CD14-positive monocyte (primary cell): ENCODE measurements around the gene KRTAP9-4. TPM values are rescaled to one million over a fixed set of nuclear protein-coding genes. Genes with fewer than 3 reads are reported as not detected.
"Not testable (repeated sequence)": the region's sequence is repeated elsewhere in the genome, so short reads cannot be mapped to it uniquely, and the experiment has no call there.

Experiments
- DNase-seq, 3 donors: peaks; one replicate each; pipeline ENCODE4 v3.0.0-alpha.2; 2011 to 2022
- H2AFZ ChIP-seq: 2 replicates; pipeline ENCODE4 v1.6.0; 2012; ENCODE audit warnings: mild to moderate bottlenecking, low read depth, low read length, inconsistent platforms; ENCODE audit not compliant: insufficient read depth, poor library complexity, severe bottlenecking
- H3K27ac ChIP-seq, 2 donors: 1 replicate in 1 of 2; 2 replicates in 1 of 2; pipeline ENCODE4 v1.5.1; 2012 to 2013; ENCODE audit warnings: low read length in 2 of 2, control low read depth in 1 of 2, inconsistent platforms in 1 of 2, low read depth in 1 of 2, mild to moderate bottlenecking in 1 of 2
- H3K27me3 ChIP-seq, 2 donors: one replicate each; pipeline versions ENCODE4 v1.6.0 to v1.6.1; 2011 to 2013; ENCODE audit warnings: low read length in 2 of 2; ENCODE audit not compliant: control insufficient read depth in 2 of 2, insufficient read depth in 2 of 2
- H3K36me3 ChIP-seq, 2 donors: replicated peaks in 1 of 2; 1 replicate in 1 of 2; 2 replicates in 1 of 2; pipeline versions ENCODE4 v1.5.1 to v1.6.1; 2012 to 2013; ENCODE audit warnings: low read length in 2 of 2, control low read depth in 1 of 2, inconsistent platforms in 1 of 2, mild to moderate bottlenecking in 1 of 2; ENCODE audit not compliant: insufficient read depth in 2 of 2, control insufficient read depth in 1 of 2
- H3K4me1 ChIP-seq, 2 donors: 1 replicate in 1 of 2; 2 replicates in 1 of 2; pipeline versions ENCODE4 v1.5.1 to v1.6.1; 2012 to 2013; ENCODE audit warnings: low read length in 2 of 2, control low read depth in 1 of 2, inconsistent platforms in 1 of 2, mild to moderate bottlenecking in 1 of 2, moderate library complexity in 1 of 2; ENCODE audit not compliant: insufficient read depth in 2 of 2, control insufficient read depth in 1 of 2
- H3K4me2 ChIP-seq: replicated peaks from 2 replicates; pipeline ENCODE3; 2012; ENCODE audit warnings: low read length, moderate library complexity, mild to moderate bottlenecking; ENCODE audit not compliant: poor library complexity, severe bottlenecking; ENCODE audit errors: extremely low read depth
- H3K4me3 ChIP-seq, 3 experiments: fragments of 200-600 bp in 1 of 3; sonication (generic) in 1 of 3; replicated peaks in 1 of 3; 1 replicate in 2 of 3; 2 replicates in 1 of 3; pipeline ENCODE4 v1.5.1; 2011 to 2013; ENCODE audit warnings: low read length in 3 of 3, mild to moderate bottlenecking in 3 of 3, control low read depth in 2 of 3, low read depth in 2 of 3, inconsistent platforms in 1 of 3, moderate library complexity in 1 of 3
- H3K79me2 ChIP-seq: 2 replicates; pipeline ENCODE4 v1.6.0; 2012; ENCODE audit warnings: mild to moderate bottlenecking, control low read depth, inconsistent platforms, low read length, moderate library complexity; ENCODE audit not compliant: insufficient read depth
- H3K9ac ChIP-seq: 2 replicates; pipeline ENCODE4 v1.6.0; 2017; ENCODE audit warnings: low read length, mild to moderate bottlenecking; ENCODE audit not compliant: insufficient read depth, poor library complexity, severe bottlenecking
- H3K9me3 ChIP-seq, 2 donors: replicated peaks in 1 of 2; 1 replicate in 1 of 2; 2 replicates in 1 of 2; pipeline versions ENCODE4 v1.5.1 to v1.6.1; 2012 to 2013; ENCODE audit warnings: low read length in 2 of 2, control low read depth in 1 of 2; ENCODE audit not compliant: control insufficient read depth in 1 of 2, insufficient read depth in 1 of 2
- H4K20me1 ChIP-seq: 2 replicates; pipeline ENCODE4 v1.6.0; 2012; ENCODE audit warnings: mild to moderate bottlenecking, low read length, control low read depth, moderate library complexity; ENCODE audit not compliant: insufficient read depth
- H3K27ac Mint-ChIP-seq, 7 donors: one replicate each; pipeline ENCODE4 v1.8.0; 2020; ENCODE audit warnings: mild to moderate bottlenecking in 7 of 7, mixed read lengths in 7 of 7, moderate library complexity in 6 of 7, inconsistent platforms in 2 of 7
- H3K27me3 Mint-ChIP-seq, 3 donors: one replicate each; pipeline ENCODE4 v1.8.0; 2021 to 2022; ENCODE audit warnings: low read depth in 3 of 3, mild to moderate bottlenecking in 3 of 3, mixed read lengths in 3 of 3, moderate library complexity in 3 of 3, inconsistent platforms in 1 of 3
- H3K36me3 Mint-ChIP-seq, 2 donors: one replicate each; pipeline ENCODE4 v1.8.0; 2020; ENCODE audit warnings: mixed read lengths in 2 of 2, inconsistent platforms in 1 of 2, mild to moderate bottlenecking in 1 of 2
- H3K4me1 Mint-ChIP-seq: one replicate; pipeline ENCODE4 v1.8.0; 2020; ENCODE audit warnings: mild to moderate bottlenecking, mixed read lengths
- H3K4me3 Mint-ChIP-seq, 2 donors: one replicate each; pipeline ENCODE4 v1.8.0; 2020; ENCODE audit warnings: mild to moderate bottlenecking in 2 of 2, mixed read lengths in 2 of 2, moderate library complexity in 1 of 2
- H3K9me3 Mint-ChIP-seq, 7 donors: one replicate each; pipeline ENCODE4 v1.8.0; 2020 to 2022; ENCODE audit warnings: mixed read lengths in 7 of 7, mild to moderate bottlenecking in 6 of 7, moderate library complexity in 6 of 7, inconsistent platforms in 2 of 7
- WGBS: methylation state at CpG from one replicate; pipeline ENCODE4 v1.1.5; 2013; ENCODE audit warnings: missing lambda C conversion rate; ENCODE audit not compliant: insufficient coverage; 5-methylcytosine and 5-hydroxymethylcytosine counted together
- intact Hi-C, 2 donors: fragments of 100-400 bp; cut with micrococcal nuclease; formaldehyde crosslinking; loops; one replicate each; pipeline versions ENCODE4 v1.15.0 to v1.15.1; 2023
- polyA minus RNA-seq: library from RNA; depleted of rRNA, polyadenylated mRNA; stranded (reverse); fragments of >200 nt; gene quantifications from 2 replicates; pipeline ENCODE4 v1.2.3, GENCODE V29; 2012
- polyA plus RNA-seq, 3 donors: library from polyadenylated mRNA; depleted of rRNA in 1 of 3; unstranded in 2 of 3; stranded (reverse) in 1 of 3; fragments of 300-500 nt in 2 of 3; fragments of >200 nt in 1 of 3; fragmentation: Illumina TruSeq in 2 of 3; gene quantifications; 1 replicate in 2 of 3; 2 replicates in 1 of 3; pipeline ENCODE4 v1.2.3, GENCODE V29; 2012 to 2021
- total RNA-seq, 12 experiments: library from RNA in 1 of 12; stranded (reverse) in 1 of 12; fragments of 120-200 nt in 1 of 12; gene quantifications; one replicate each; pipeline ENCODE4 v1.2.4 and lab custom pipeline; 2013 to 2026; ENCODE audit warnings: mixed read lengths in 6 of 12, inconsistent platforms in 1 of 12
- TF ChIP-seq, protein P1 (sequence below): fragments of 200-600 bp; IDR thresholded peaks from one replicate; pipeline ENCODE4 v1.8.0; 2022; ENCODE audit warnings: antibody characterized with exemption, mild to moderate bottlenecking

Gene KRTAP9-4, protein sequence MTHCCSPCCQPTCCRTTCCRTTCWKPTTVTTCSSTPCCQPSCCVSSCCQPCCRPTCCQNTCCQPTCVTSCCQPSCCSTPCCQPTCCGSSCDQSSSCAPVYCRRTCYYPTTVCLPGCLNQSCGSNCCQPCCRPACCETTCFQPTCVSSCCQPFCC
- total RNA-seq (2013): not detected
- polyA plus RNA-seq (not detected), polyA minus RNA-seq (not detected in 2 replicates), total RNA-seq (lab: John Stamatoyannopoulos, UW) (0 to 0.12 (median 0) reads per million in 11 experiments)

DNA sequence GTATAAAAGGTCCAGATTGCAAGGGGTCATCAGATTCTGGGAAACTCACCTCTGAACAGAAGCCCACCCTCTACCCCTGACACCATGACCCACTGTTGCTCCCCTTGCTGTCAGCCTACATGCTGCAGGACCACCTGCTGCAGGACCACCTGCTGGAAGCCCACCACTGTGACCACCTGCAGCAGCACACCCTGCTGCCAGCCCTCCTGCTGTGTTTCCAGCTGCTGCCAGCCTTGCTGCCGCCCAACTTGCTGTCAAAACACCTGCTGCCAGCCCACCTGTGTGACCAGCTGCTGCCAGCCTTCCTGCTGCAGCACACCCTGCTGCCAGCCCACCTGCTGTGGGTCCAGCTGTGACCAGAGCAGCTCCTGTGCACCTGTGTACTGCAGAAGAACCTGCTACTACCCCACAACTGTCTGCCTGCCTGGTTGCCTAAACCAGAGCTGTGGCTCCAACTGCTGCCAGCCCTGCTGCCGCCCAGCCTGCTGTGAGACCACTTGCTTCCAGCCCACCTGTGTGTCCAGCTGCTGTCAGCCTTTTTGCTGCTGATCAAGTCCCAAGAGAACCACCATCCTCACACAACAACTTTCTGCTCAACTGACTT, at the start of gene KRTAP9-4:
Gene KRTAP9-4 (plus strand): TSS at position 51 of the 604 bp plus-strand sequence. CDS start 34 bp downstream, at position 85.
- H3K4me3 ChIP-seq, H3K4me3 Mint-ChIP-seq, H3K27ac ChIP-seq, H3K4me1 Mint-ChIP-seq, H3K36me3 Mint-ChIP-seq, H3K9me3 ChIP-seq, H3K4me1 ChIP-seq, H3K27me3 Mint-ChIP-seq, intact Hi-C loops, H3K36me3 ChIP-seq, H3K79me2 ChIP-seq, DNase-seq, H3K9me3 Mint-ChIP-seq, H3K9ac ChIP-seq, H3K4me2 ChIP-seq, H3K27ac Mint-ChIP-seq, H3K27me3 ChIP-seq, H4K20me1 ChIP-seq, H2AFZ ChIP-seq: not testable (repeated sequence)
- WGBS: 78% methylated on average over 2 of the region's 2 CpGs

DNA sequence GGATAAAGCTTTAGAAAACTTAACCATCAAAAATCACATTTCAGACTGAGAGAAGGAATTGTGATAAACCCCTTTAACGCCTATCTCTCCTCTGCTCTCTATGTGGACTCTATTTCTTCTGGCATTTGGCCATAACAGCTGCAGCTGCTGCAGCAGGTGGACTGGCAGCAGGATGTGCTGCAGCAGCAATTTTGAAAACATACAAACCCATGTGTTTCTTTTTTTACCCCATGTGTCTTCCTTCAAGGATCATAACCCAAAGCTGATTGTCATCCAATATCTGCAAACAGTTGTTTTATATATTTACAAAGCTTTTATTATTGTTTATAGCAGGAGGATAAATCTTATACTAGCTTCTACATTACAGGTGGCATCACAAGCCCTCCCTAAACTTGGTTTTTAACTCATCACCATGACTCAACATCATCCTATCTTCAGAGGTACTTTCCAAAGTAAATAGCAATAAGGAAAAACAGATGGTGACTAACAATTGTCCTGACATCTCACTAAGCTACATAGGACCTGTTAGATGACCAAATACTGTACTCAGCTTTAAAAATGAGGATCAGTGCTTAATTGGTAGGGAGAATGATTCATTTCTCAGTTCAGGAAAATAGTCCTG, 37.5 kb upstream of the KRTAP9-4 start:
- Histone ChIP-seq H3K36me3 (no peaks in the 10 kb centered on the region), H3K4me3 (no peak overlapping the region), H3K4me2 (no peak overlapping the region), H3K4me1 (no peaks in the 10 kb centered on the region), H3K79me2 (no peaks in the 10 kb centered on the region), H3K27ac (no peak overlapping the region), H2AFZ (no peak overlapping the region), H4K20me1 (no peaks in the 10 kb centered on the region), H3K27me3 (no peaks in the 10 kb centered on the region), H3K9ac (no peak overlapping the region), H3K9me3 (no peaks in the 10 kb centered on the region)
- WGBS: 80% methylated on average over 1 of the region's 1 CpG
- Mint-ChIP-seq H3K9me3 (peaks cover 0 to 8% (median 0%) of the 10 kb centered on the region in 7 donors), H3K27me3 (peaks cover 0 to 22% (median 9%) of the 10 kb centered on the region in 3 donors), H3K36me3 (no peaks in the 10 kb centered on the region), H3K4me1 (no peaks in the 10 kb centered on the region), H3K4me3 (no peak overlapping the region), H3K27ac (no peak overlapping the region)
- TF ChIP-seq, protein P1, sequence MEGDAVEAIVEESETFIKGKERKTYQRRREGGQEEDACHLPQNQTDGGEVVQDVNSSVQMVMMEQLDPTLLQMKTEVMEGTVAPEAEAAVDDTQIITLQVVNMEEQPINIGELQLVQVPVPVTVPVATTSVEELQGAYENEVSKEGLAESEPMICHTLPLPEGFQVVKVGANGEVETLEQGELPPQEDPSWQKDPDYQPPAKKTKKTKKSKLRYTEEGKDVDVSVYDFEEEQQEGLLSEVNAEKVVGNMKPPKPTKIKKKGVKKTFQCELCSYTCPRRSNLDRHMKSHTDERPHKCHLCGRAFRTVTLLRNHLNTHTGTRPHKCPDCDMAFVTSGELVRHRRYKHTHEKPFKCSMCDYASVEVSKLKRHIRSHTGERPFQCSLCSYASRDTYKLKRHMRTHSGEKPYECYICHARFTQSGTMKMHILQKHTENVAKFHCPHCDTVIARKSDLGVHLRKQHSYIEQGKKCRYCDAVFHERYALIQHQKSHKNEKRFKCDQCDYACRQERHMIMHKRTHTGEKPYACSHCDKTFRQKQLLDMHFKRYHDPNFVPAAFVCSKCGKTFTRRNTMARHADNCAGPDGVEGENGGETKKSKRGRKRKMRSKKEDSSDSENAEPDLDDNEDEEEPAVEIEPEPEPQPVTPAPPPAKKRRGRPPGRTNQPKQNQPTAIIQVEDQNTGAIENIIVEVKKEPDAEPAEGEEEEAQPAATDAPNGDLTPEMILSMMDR: no peak
- peak in 1 of 3 donors; percentile 7 for DNase-seq
- intact Hi-C loops: no loop called here
